Ectodermal cell (in vitro differentiated cells): ENCODE results near the gene PADI1.

Source experiments
- H3K27ac ChIP-seq: 2 replicates; pipeline ENCODE4 v1.7.0; 2013; ENCODE audit warnings: mild to moderate bottlenecking, low read depth, low read length; ENCODE audit not compliant: insufficient read depth, poor library complexity, severe bottlenecking
- H3K27me3 ChIP-seq: 2 replicates; pipeline ENCODE4 v1.7.0; 2013; ENCODE audit warnings: mild to moderate bottlenecking, low read length; ENCODE audit not compliant: insufficient read depth, control insufficient read depth, poor library complexity, severe bottlenecking
- H3K36me3 ChIP-seq: one replicate; pipeline ENCODE4 v1.7.0; 2013; ENCODE audit warnings: low read length; ENCODE audit not compliant: control insufficient read depth, insufficient read depth
- H3K4me1 ChIP-seq: one replicate; pipeline ENCODE4 v1.7.0; 2013; ENCODE audit warnings: low read length; ENCODE audit not compliant: control insufficient read depth, insufficient read depth
- H3K4me3 ChIP-seq: 2 replicates; pipeline ENCODE4 v1.7.0; 2013; ENCODE audit warnings: low read depth, low read length, control low read depth; ENCODE audit not compliant: insufficient read depth
- H3K9me3 ChIP-seq: 2 replicates; pipeline ENCODE4 v1.7.0; 2013; ENCODE audit warnings: mild to moderate bottlenecking, low read length, moderate library complexity; ENCODE audit not compliant: control insufficient read depth
- WGBS, 2 experiments: methylation state at CpG; one replicate each; pipeline ENCODE4 v1.1.7; 2013; ENCODE audit warnings: missing lambda C conversion rate in 2 of 2; 5-methylcytosine and 5-hydroxymethylcytosine counted together

The PADI1 gene

GRCh38 chr1:17282836-17283235, 77.9 kb downstream of the PADI1 start:
- Histone ChIP-seq H3K27ac (no peak overlapping the region), H3K9me3 (no peaks in the 10 kb centered on the region), H3K4me3 (no peak overlapping the region), H3K36me3 (no peaks in the 10 kb centered on the region), H3K4me1 (no peaks in the 10 kb centered on the region), H3K27me3 (no peaks in the 10 kb centered on the region)
- WGBS, 2 experiments: 92% methylated on average over 5 of the region's 5 CpGs

GRCh38 chr1:17286646-17287045, 81.7 kb downstream of the PADI1 start:
- Histone ChIP-seq H3K27me3 (no peaks in the 10 kb centered on the region), H3K36me3 (no peaks in the 10 kb centered on the region), H3K9me3 (no peaks in the 10 kb centered on the region), H3K27ac (no peak overlapping the region), H3K4me1 (no peaks in the 10 kb centered on the region), H3K4me3 (no peak overlapping the region)
- WGBS, 2 experiments: 81 to 86% methylated on average over 5 of the region's 5 CpGs

GRCh38 chr1:17287130-17287776, 82.3 kb downstream of the PADI1 start:
- Histone ChIP-seq H3K9me3 (no peaks in the 10 kb centered on the region), H3K4me1 (no peaks in the 10 kb centered on the region), H3K36me3 (no peaks in the 10 kb centered on the region), H3K27me3 (no peaks in the 10 kb centered on the region), H3K27ac (no peak overlapping the region), H3K4me3 (no peak overlapping the region)
- 85 to 89% methylated on average over 5 of the region's 5 CpGs for WGBS, 2 experiments

GRCh38 chr1:17289721-17290120, 84.8 kb downstream of the PADI1 start:
- WGBS, 2 experiments: 94 to 100% methylated on average over 2 of the region's 2 CpGs
- Histone ChIP-seq H3K4me1 (no peaks in the 10 kb centered on the region), H3K27me3 (no peaks in the 10 kb centered on the region), H3K9me3 (no peaks in the 10 kb centered on the region), H3K4me3 (no peak overlapping the region), H3K36me3 (no peaks in the 10 kb centered on the region), H3K27ac (no peak overlapping the region)

- H3K4me3 ChIP-seq: no peak overlapping the region
- no peaks in the 10 kb centered on the region for H3K36me3 ChIP-seq
- H3K9me3 ChIP-seq: no peaks in the 10 kb centered on the region
- H3K27ac ChIP-seq: no peak overlapping the region
- no peaks in the 10 kb centered on the region for H3K27me3 ChIP-seq
- H3K4me1 ChIP-seq: no peaks in the 10 kb centered on the region
- WGBS, 2 experiments: 88 to 91% methylated on average over 3 of the region's 3 CpGs
Measured at GRCh38 chr1:17290553-17290952, 85.6 kb downstream of the PADI1 start.

GRCh38 chr1:17292299-17293160, 87.6 kb downstream of the PADI1 start:
- Histone ChIP-seq H3K36me3 (no peaks in the 10 kb centered on the region), H3K4me1 (no peaks in the 10 kb centered on the region), H3K27ac (no peak overlapping the region), H3K27me3 (no peaks in the 10 kb centered on the region), H3K9me3 (no peaks in the 10 kb centered on the region), H3K4me3 (no peak overlapping the region)
- 80 to 86% methylated on average over 5 to 6 of the region's 7 CpGs for WGBS, 2 experiments

- H3K4me1 ChIP-seq: no peaks in the 10 kb centered on the region
- H3K36me3 ChIP-seq: no peaks in the 10 kb centered on the region
- H3K27me3 ChIP-seq: no peaks in the 10 kb centered on the region
- no peak overlapping the region for H3K4me3 ChIP-seq
- 78 to 80% methylated on average over 14 of the region's 14 CpGs for WGBS, 2 experiments
- H3K27ac ChIP-seq: no peak overlapping the region
- no peaks in the 10 kb centered on the region for H3K9me3 ChIP-seq
Measured at GRCh38 chr1:17293681-17294425, 88.9 kb downstream of the PADI1 start.

GRCh38 chr1:17295292-17295691, 90.4 kb downstream of the PADI1 start:
- no peaks in the 10 kb centered on the region for H3K36me3 ChIP-seq
- no peaks in the 10 kb centered on the region for H3K27me3 ChIP-seq
- H3K4me3 ChIP-seq: no peak overlapping the region
- H3K4me1 ChIP-seq: no peaks in the 10 kb centered on the region
- H3K27ac ChIP-seq: no peak overlapping the region
- 93 to 94% methylated on average over 4 of the region's 4 CpGs for WGBS, 2 experiments
- H3K9me3 ChIP-seq: no peaks in the 10 kb centered on the region
